Left cardiac atrium (tissue), 4 donors: Measurements from ENCODE around the gene MDH1B. TPM values are rescaled to one million over a fixed set of nuclear protein-coding genes. Genes with fewer than 3 reads are reported as not detected.
"Not testable (repeated sequence)": the region's sequence is repeated elsewhere in the genome, so short reads cannot be mapped to it uniquely, and the experiment has no call there.

ENCODE experiments used
- ATAC-seq, 2 donors: fragments of 200-7000 bp; cut with Tn5 transposase; one replicate each; pipeline ENCODE4 v1.9.1; 2020; ENCODE audit warnings: mild to moderate bottlenecking in 2 of 2, moderate library complexity in 2 of 2
- DNase-seq: peaks from one replicate; pipeline ENCODE4 v3.0.0-alpha.2; 2020
- intact Hi-C, 2 donors: fragments of 100-400 bp; cut with DNase I; formaldehyde crosslinking; loops; one replicate each; pipeline versions ENCODE4 v1.14.1 to v1.15.1; 2022 to 2023
- long read RNA-seq: library from polyadenylated mRNA; unstranded; transcript quantifications from one replicate; pipeline ENCODE4 v2.0.0, GENCODE V29; 2021
- total RNA-seq, 2 donors: library from RNA; stranded (reverse); fragmentation: NEBNext Ultra II Directional; extraction: Animal tissue kit (Norgen Biotek cat#: 25700); gene quantifications; one replicate each; pipeline ENCODE4 v1.2.1, GENCODE V29; 2021
- donor health status: DM: no; HTN: yes; CAD: no.
- donor health status: DM: no; HTN: yes; CAD: no; lungs with severe emphysema.
- donor health status: DM: yes; HTN: yes; CAD: no.
- donor health status: Dilated cardiomyopathy.

MDH1B gene
- under 1 TPM; 0.50 to 0.80 TPM for total RNA-seq
- long read RNA-seq = 0 reads

DNA sequence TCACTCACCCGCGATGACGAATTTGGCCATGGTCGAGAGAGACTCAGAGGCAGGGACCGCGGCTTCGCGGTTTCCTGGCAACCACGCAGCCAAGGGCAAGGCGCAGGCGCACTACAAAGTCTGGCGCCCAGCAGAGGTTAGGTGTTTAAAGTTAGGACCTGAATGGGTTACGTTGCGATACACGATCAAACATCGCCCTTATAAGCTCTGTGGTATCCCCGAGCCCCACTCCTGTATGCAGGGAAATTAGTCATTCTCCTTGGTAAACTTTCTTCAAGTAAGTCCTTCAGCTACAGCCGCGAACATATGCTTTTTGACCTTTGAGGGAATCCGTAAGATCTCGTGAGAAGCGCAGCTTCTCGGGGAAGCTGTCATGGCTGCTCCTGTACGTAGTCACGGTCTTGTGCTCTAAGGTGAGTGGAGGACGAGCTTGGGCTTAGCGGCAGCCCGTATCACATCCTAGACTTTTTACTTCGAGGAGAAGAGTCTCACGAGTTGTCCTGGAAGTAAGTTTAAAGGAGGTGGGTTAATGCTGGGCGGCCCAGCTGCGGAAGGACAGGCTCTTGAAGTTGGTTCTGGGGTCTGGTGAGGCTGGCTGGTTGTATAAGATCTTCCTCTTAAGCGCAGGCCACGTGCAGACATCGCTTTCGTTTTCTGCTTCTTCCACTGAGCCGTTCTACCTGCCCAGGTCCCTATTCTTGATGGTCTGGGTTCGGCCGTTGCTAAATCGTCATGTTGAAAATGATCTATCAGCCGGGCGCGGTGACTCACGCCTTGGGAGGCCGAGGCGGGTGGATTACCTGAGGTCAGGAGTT is at the start of gene MDH1B, which contains the start of gene FASTKD2:
Gene MDH1B (minus strand): TSS at position 87 of the 815 bp plus-strand sequence. CDS start 57 bp downstream, at position 30.
Gene FASTKD2 (plus strand): TSS at position 365 of the 815 bp plus-strand sequence. CDS start 1,088 bp downstream, outside the sequence.
- peak; percentile 93 for DNase-seq
- ATAC-seq = peak; percentile 98 to 99
- intact Hi-C loops = no loop called here

DNA sequence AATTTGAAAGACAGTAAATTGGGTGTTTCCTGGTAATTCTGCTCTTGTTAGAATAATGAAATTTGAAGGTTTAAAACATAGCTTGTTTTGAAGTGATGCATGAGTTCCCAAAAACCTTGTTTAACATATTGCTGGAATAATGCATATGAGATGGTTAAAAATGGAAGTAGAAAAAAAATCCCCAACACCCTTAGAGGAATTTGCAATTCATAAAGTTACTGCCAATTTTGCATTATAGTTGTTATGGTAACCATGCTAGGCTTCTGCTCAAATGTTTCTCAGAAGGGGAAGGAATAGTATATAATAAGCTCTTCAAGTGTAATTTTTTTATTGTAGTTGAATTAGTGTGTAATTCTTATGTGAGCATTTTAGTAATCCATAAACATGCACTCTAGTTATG is 49.4 kb upstream of the MDH1B start:
- DNase-seq = no peak
- no peak for ATAC-seq
- intact Hi-C loops = no loop called here

DNA sequence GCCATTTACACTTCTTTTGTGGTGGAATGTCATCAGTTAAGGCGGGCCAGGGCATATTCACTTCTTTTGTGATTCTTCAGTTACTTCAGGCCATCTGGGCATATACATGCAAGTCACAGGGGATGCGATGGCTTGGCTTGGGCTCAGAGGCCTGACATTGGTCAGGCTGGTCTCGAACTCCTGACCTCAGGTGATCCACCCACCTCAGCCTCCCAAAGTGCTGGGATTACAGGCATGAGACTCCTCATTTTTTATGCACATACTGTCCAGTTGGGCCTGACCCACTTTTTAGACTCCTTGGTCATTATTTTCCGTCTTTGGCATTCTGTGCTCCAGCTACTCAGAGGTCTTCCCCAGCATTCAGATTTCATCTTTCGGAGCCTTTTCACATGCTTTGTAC is 47.3 kb upstream of the MDH1B start:
- ATAC-seq, intact Hi-C loops, DNase-seq: not testable (repeated sequence)

DNA sequence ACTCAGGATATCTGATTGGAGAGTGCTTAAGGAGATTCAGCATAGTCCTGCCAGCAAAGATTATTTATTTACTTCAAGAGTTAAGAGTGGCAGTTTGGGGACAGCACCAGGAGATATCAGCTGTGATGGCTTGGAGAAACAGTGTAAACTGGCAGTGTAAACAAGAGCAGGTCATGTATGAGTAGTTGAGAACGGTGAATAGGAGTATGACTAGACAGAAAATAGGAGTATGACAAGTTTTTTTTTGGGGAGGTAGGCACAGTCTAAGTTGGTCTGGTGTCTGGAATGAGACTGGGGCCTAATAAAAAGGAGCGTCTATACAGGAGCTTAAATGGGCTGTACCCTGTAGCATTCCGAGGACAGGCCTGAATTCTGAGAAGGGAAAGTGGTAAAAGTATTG is 42.5 kb upstream of the MDH1B start:
- not testable (repeated sequence) for DNase-seq, ATAC-seq
- intact Hi-C loops = loop anchor here (10.0 kb wide), 2 partner anchors 177 to 417 kb away; no protein-coding TSS in a partner anchor

DNA sequence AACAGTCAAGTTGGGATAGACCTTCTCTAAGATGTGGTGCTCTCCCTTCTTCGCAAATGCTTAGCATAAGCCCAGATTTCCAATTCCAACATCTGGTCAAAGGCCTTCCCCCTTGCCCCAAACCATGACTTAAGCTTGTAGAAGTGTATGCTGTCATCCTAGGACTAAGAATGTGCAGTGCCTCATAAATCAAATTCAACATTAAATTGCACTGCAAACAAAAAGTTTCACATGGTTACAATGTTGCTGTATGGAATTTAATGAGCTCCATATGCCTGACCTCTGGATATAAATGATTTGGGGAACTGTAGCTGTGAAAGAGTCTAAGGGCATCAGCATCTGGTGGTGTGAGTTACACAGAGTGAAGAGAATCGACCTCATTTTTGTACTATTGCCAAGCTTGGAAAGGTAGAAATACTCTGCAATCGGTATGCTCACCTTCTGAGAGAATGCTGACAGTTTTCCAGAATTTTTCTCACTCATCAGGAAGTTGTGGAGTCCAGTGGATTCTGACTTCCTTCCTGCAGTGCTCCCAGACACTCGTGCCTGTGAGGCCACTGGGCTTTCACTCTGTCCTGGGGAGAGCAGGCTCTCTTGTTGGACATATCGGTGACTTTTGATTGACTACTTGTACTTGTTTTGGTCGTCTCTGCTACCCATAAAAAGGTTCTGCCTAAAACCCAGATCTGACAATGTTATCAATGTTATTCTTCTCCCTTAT is 40.9 kb upstream of the MDH1B start:
- ATAC-seq = no peak
- intact Hi-C loops = loop anchor here (10.0 kb wide), 2 partner anchors 179 to 419 kb away; no protein-coding TSS in a partner anchor
- no peak for DNase-seq

DNA sequence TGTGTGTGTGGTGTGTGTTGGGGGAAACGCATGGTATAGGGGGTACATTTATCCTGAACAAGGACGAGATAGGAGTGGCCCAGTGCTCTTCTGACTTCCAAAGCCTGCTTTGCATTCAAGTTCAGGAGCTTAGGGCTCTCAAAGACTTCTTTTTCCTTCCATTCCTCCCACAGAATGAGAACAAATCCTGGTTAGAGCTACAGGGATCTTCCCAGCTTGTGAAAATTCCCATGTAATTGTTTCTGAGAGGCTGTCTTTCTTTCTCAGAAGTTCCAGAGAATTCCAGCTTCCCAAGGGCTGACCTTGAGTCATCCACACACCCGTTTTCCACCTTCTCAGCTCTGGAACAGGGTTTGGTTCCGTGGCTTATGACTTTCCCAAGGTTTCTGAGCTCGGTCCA is 39.2 kb upstream of the MDH1B start:
- intact Hi-C loops = loop anchor here (5.0 to 10.0 kb wide), 3 partner anchors 180 to 673 kb away; no protein-coding TSS in a partner anchor
- DNase-seq (no peak), ATAC-seq (no peak)

DNA sequence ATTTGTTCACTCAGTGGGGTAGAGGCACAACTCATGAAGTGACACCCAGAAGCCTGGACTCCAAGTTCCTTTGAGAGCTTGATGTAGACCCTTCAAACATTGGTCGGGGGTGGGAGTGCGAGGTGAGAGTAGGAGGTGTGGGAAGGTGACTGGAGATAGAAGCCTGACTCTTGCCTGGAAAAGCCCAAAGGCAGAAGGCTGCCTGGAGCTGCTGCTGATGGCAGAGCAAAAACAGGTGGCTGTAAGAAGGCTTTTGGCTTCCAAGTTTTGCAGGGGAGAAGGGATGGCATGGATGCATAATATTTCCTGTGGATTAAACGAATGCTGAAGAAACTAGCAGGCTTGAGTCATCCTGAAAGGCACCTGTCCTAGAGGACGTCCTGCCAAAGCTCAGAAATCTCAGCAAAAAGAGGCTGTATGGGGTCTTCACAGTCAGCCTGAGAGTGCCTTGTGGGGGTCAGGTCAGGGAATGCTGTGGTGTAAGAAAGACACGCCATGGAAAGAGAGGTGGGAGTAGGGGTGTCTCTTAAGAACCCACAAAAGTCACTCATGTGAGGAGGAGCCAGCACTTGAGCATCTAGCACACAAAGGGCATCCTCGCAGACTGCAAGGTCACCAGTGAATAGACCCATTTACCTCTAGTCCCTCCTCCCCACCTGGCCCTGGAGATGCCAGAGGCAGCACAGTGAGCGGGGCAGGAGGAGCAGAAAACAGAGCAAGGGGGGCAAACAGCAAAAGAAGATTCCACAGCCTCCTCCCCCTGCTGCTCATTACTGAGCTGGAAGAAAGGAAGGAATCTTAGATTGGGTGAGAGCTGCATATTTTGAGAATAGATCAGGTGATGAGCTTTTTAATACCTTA is 37.8 kb upstream of the MDH1B start:
- intact Hi-C loops = loop anchor here (5.0 to 10.0 kb wide), 3 partner anchors 182 to 674 kb away; no protein-coding TSS in a partner anchor
- no peak for ATAC-seq
- no peak for DNase-seq

DNA sequence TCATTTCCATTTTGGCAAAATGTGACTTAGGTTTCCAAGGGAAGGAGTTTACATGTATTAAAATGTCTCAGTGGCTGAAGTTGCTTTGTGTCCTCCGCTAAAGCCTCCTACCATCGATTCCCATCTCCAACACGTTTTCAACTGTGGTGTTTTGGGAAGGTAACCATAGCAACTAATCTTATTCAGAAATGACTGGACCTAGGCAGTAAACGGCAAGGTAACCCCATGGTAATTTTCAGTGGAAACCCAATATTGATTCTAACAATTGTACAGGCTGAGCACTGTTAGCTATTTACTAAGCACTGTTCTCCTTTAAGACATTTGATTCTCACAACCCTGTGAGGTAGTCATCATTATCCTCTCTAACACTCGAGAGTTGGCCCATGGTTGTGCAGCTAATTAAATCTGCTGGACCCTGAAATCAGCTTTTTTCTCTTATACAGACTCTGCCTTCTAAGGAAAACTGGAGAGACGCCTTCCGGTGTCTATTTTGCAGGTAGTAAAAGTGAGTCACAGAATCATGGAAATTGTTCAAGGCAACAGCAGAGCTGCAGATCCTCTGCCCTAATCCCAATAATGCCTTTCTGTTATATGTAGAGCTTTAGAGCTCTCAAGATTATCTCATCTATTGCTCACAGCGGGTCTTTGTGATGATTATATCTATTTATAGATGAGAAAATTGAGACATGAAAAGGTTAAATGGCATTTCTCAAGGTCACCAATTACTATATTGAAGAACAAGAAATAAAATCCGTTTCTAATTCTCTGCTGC is 36.5 kb upstream of the MDH1B start:
- DNase-seq = no peak
- ATAC-seq = no peak
- intact Hi-C loops = loop anchor here (2.0 to 10.0 kb wide), 5 partner anchors 183 to 676 kb away; no protein-coding TSS in a partner anchor

DNA sequence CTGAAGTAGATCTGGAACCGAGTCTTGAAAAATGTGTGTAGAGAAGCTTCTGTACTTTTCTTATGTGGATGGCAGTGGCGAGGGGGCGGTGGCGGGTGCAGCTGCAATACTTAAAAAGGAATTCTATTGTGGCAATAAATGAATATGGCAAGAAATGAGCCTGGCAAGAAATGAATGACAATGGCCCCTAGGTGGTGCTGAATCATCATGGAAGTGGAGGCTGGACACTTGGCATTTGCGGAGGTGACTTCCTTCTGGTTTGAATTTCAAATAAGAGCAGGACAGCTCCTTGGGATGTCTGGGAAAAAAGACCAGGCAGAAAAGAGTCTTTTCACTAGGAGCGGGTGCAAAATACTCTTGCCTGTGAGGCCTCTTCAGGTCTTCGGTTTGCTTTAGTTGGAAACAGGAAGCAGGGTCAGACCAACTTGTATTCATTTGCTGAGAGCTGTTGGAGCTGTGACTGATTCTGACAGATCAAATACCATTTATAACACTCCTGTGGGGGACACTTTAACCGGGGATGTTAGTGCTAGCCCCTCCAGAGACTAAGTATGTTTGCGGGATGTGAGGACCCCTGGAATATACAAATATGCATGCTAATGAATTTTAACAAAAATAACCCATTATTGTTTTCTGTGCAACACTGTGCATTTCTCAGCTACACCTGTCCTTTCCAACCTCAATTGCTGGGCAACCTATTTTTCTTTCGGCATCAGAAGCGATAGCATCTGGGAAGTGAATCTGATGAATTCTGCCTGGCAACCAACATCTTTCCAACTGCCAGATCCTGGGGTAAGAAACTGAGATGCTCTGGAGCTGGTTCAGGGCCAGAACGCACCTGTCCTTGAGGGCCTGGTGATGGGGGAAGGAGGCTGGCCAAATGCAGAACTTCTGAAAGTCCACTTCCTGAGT is 35.6 kb upstream of the MDH1B start:
- intact Hi-C loops = loop anchor here (2.0 to 10.0 kb wide), 5 partner anchors 184 to 677 kb away; no protein-coding TSS in a partner anchor
- ATAC-seq (peak; percentile 77 to 82), DNase-seq (peak; percentile 66)

DNA sequence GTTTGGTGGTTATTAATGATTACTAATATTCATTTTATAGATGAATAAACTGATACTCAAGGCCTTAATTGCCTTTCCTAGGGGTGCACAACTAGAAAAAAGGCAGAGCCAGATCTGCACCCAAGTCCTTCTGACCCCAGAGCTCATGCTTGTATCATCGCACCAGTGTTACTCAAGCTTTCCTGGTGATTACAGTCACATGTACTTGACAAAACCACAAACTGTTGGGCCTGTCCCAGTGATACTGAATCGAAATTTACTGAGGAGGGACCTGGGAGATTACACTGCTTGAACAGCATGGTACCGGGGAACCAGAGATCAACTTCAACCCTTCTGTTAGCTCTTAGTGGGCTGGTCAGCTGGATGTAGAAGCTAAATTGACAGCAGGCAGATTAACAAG is 34.0 kb upstream of the MDH1B start:
- ATAC-seq (no peak), DNase-seq (no peak)
- intact Hi-C loops = no loop called here

DNA sequence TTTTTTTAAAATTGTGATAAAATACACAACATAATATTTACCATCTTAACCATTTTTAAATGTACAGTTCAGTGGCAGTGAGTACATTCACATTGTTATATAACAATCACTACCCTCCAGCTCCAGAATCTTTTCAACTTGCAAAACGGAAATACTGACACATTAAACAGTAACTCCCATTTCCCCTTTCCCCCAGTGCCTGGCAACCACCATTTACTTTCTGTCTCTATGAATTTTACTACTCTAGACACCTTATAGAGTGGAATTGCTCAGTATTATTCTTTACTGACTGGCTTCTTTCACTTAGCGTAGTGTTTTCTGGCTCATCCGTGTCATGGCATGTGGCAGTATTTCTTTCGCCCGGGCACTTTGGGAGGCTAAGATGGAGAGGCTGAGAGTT is 32.9 kb upstream of the MDH1B start:
- intact Hi-C loops = no loop called here
- ATAC-seq (peak in 1 of 2 donors; percentile 21), DNase-seq (no peak)

DNA sequence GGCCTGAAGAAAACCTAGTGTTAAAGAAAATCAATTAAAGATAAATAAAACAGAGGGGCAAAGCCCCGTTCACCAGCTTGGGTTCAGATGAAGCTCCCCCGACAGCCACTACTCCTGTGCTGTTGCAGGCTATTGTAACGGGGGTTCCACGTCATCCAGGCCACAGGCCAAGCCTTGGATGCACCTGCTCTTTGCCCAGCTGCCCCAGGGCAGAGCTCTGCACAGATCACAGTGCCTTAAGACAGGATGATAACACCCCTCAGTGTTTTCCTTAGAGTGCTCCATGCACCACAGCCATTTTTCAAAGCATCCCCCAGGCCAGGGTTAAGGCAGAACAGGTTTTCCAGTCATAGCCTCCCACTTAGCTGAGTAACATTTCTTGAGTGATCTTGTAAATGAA is 32.2 kb upstream of the MDH1B start:
- DNase-seq (no peak), ATAC-seq (no peak)
- intact Hi-C loops = no loop called here

DNA sequence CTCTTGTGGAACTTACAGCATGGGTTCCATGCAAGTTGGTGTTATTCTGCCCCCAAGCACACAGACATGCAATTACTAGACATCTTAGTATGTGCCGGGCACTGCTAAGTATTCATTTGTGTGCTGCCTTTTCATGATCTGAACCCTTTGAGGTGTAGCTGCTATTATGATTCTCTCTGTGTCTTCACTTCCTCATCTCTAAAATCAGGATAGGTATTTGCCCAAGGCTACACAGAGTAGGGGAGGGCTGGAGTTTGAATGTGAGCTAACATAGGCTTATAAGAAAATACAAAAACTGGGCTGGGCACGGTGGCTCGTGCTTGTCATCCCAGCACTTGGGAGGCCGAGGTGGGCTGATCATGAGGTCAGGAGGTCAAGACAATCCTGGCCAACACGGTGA is 27.5 kb upstream of the MDH1B start:
- ATAC-seq = no peak
- DNase-seq = no peak
- intact Hi-C loops = no loop called here

DNA sequence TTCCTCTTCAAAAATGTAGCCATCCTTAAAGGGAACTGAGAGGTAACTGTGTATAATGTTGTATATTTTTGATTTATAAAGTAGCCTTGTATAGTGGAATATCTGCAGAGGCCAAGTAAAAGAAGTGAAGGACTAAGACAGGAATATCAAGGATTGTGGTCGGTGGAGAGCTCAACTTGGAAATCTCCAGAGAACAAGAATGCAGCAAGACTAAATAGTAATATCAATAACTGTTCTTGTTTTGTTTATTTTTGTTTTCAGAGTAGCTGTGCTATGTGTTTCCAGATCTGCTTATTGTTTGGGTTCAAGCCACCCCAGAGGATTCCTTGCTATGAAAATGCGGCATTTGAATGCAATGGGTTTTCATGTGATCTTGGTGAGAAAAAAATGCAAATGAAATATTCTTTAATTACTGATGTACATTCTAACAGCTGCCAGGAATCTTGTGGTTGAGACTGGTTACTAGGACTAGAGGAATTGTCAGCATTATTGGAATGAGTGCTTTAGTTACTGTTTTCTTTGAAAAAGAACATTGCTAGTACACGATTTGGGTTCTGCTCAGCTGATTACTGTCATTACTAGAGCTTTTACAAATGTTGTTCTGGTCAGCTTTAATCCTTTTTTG is 25.3 kb upstream of the MDH1B start:
- ATAC-seq (no peak), DNase-seq (no peak)
- intact Hi-C loops = no loop called here

DNA sequence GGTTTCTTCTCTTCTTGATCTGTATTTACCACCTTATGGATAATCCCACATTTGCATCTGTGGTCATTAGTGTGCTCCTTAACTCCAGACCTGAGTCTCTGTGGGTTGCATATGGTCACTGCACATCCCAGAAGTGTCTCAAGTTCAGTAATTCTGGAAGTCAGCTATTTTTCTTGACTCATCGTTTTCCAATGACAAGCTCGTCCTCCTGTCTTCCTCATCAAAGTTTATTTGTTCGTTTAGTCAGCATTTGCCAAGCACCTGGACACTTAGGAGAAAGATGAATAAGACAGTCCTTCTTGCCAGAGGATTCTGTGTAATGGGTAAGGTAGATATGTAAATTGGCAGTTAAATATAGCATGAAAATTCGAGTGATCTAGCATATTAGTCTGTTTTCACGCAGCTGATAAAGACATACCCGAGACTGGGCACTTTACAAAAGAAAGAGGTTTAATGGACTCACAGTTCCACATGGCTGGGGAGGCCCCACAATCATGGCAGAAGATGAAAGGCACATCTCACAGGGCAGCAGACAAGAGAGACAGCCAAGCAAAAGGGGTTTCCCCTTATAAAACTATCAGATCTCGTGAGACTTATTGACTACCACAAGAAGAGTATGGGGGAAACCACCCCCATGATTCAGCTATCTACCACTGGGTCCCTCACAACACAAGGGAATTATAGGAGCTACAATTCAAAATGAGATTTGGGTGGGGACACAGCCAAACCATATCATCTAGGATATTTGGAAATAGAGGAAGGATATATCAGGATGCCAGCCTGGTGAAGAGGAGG is 19.6 kb upstream of the MDH1B start:
- DNase-seq (no peak), ATAC-seq (no peak)
- intact Hi-C loops = loop anchor here (5.0 kb wide), 1 partner anchor 92 kb away; no protein-coding TSS in a partner anchor

DNA sequence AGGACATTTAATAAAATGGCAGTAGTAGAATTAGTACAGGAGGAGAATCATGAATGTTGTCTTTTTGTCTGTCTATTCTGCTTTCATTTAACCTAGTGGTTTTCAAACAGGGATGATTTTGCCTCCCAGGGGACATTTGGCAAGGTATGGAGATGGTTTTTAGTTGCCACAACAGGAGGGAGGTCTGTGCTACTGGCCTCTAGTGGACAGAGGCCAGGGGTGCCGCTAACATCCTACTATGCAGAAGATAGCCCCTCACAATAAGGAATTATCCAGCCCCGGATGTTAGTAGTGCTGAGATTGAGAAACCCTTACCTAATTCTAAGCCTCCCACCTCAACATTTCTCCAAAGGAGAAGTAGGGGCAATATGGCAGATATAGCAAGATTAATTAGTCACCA is 18.6 kb upstream of the MDH1B start:
- ATAC-seq = no peak
- intact Hi-C loops = loop anchor here (5.0 kb wide), 1 partner anchor 91 kb away; no protein-coding TSS in a partner anchor

More for the DNA sequence above, 18.6 kb upstream of the MDH1B start:
- DNase-seq = no peak
